Activated T-cell treated with anti-CD3 and anti-CD28 coated beads, Interleukin-2, amount 50 U/mL, for 4 hours (primary cell): ENCODE data around the gene NBPF11. TPM values are rescaled to one million over a fixed set of nuclear protein-coding genes. Genes with fewer than 3 reads are reported as not detected.

Experiments used
- total RNA-seq, 3 donors: library from RNA; stranded (reverse); gene quantifications; one replicate each; pipeline ENCODE4 v1.2.1, GENCODE V29; 2021

The NBPF11 gene
- total RNA-seq, 3 donors from 2014 or later, result 5.1 to 6.4 (median 6.1) TPM

Other genes starting within 250 kb of the NBPF11 start
- gene GJA8, start 249.5 kb downstream of the NBPF11 start, total RNA-seq, result not detected
- gene GPR89B, start 223.9 kb downstream of the NBPF11 start, total RNA-seq, result 10 to 100 TPM; 12.2 to 15.6 (median 12.9) TPM